Breast epithelium (tissue), 4 donors: ENCODE results near the gene PLCB4. TPM values are rescaled to one million over a fixed set of nuclear protein-coding genes. Genes with fewer than 3 reads are reported as not detected.

Experiments used
- DNase-seq, 2 donors: peaks; one replicate each; pipeline ENCODE4 v3.0.0-alpha.2; 2019; ENCODE audit warnings: low spot score in 2 of 2
- H3K27ac ChIP-seq, 2 donors: fragments of 200-600 bp; sonication (generic) in 1 of 2; one replicate each; pipeline ENCODE4 v1.5.1; 2016 to 2019; ENCODE audit warnings: mild to moderate bottlenecking in 1 of 2
- H3K27me3 ChIP-seq, 2 donors: fragments of 200-600 bp; sonication (generic) in 1 of 2; one replicate each; pipeline versions ENCODE4 v1.5.1 to v1.6.0; 2017 to 2019; ENCODE audit warnings: control low read depth in 1 of 2, mild to moderate bottlenecking in 1 of 2
- H3K36me3 ChIP-seq: fragments of 200-600 bp; one replicate; pipeline ENCODE4 v1.5.1; 2019
- H3K4me1 ChIP-seq, 2 donors: fragments of 200-600 bp; sonication (generic); one replicate each; pipeline ENCODE4 v1.5.1; 2016 to 2019; ENCODE audit warnings: control low read depth in 1 of 2
- H3K4me3 ChIP-seq, 3 donors: fragments of 200-600 bp; sonication (generic); 1 replicate in 2 of 3; 2 replicates in 1 of 3; pipeline ENCODE4 v1.5.1; 2016 to 2019; ENCODE audit warnings: mild to moderate bottlenecking in 3 of 3, moderate library complexity in 2 of 3
- H3K9me3 ChIP-seq, 2 donors: fragments of 200-600 bp; sonication (generic) in 1 of 2; one replicate each; pipeline ENCODE4 v1.5.1; 2016 to 2019; ENCODE audit warnings: control low read depth in 1 of 2
- CTCF ChIP-seq, 3 donors: fragments of 450-650 bp; IDR thresholded peaks; one replicate each; pipeline ENCODE4 v1.5.1; 2016 to 2017; ENCODE audit warnings: antibody characterized with exemption in 3 of 3, mild to moderate bottlenecking in 3 of 3, moderate library complexity in 3 of 3
- POLR2A ChIP-seq: fragments of 450-650 bp; IDR thresholded peaks from one replicate; pipeline ENCODE4 v1.6.1; 2016; ENCODE audit warnings: antibody characterized with exemption, mild to moderate bottlenecking, moderate library complexity
- POLR2AphosphoS5 ChIP-seq, 3 donors: sonication (generic); formaldehyde crosslinking; IDR thresholded peaks; one replicate each; pipeline ENCODE4 v1.6.1; 2017; ENCODE audit warnings: antibody characterized with exemption in 3 of 3
- intact Hi-C: fragments of 100-400 bp; cut with DNase I; formaldehyde crosslinking; loops from one replicate; pipeline ENCODE4 v1.15.1; 2023; ENCODE audit warnings: low total_unique reads
- total RNA-seq, 3 donors: library from RNA; depleted of rRNA; stranded (reverse); fragments of >200 nt; gene quantifications; one replicate each; pipeline ENCODE4 v1.1.0, GENCODE V29; 2016

The PLCB4 gene
- total RNA-seq, 3 donors from 2014 or later: 9.4 to 17.7 (median 13.0) TPM

- H3K4me1 ChIP-seq: no peaks in the 10 kb centered on the region
- TF ChIP-seq POLR2A: no peak
- TF ChIP-seq POLR2AphosphoS5 (IDR thresholded peaks at IDR 0.05): no peak
- no peak for TF ChIP-seq CTCF (IDR thresholded peaks at IDR 0.05)
- intact Hi-C loops: no loop called here
- H3K36me3 ChIP-seq: no peaks in the 10 kb centered on the region
- H3K4me3 ChIP-seq: no peak overlapping the region
- H3K9me3 ChIP-seq: no peaks in the 10 kb centered on the region
- no peaks in the 10 kb centered on the region for H3K27me3 ChIP-seq
- H3K27ac ChIP-seq: no peak overlapping the region
- no peak for DNase-seq
Observed at GRCh38 chr20:9454791-9455190, 385.9 kb downstream of the PLCB4 start.

- Histone ChIP-seq H3K4me3 (no peak overlapping the region), H3K27me3 (no peaks in the 10 kb centered on the region), H3K9me3 (no peaks in the 10 kb centered on the region), H3K27ac (no peak overlapping the region), H3K36me3 (no peaks in the 10 kb centered on the region), H3K4me1 (no peaks in the 10 kb centered on the region)
- intact Hi-C loops: no loop called here
- TF ChIP-seq CTCF (IDR thresholded peaks at IDR 0.05) (no peak), POLR2A (no peak), POLR2AphosphoS5 (IDR thresholded peaks at IDR 0.05) (no peak)
- DNase-seq: no peak
Observed at GRCh38 chr20:9457136-9457535, 388.2 kb downstream of the PLCB4 start.

- Histone ChIP-seq H3K4me3 (no peak overlapping the region), H3K27ac (no peak overlapping the region), H3K36me3 (no peaks in the 10 kb centered on the region), H3K9me3 (no peaks in the 10 kb centered on the region), H3K4me1 (no peaks in the 10 kb centered on the region), H3K27me3 (no peaks in the 10 kb centered on the region)
- no peak for TF ChIP-seq POLR2A
- TF ChIP-seq POLR2AphosphoS5 (IDR thresholded peaks at IDR 0.05): no peak
- no peak for TF ChIP-seq CTCF (IDR thresholded peaks at IDR 0.05)
- intact Hi-C loops: no loop called here
- DNase-seq: no peak
Observed at GRCh38 chr20:9458138-9458796, 389.4 kb downstream of the PLCB4 start.

GRCh38 chr20:9460518-9460917 lies 391.6 kb downstream of the PLCB4 start:
- intact Hi-C loops: no loop called here
- no peak overlapping the region for H3K27ac ChIP-seq
- DNase-seq: no peak
- H3K27me3 ChIP-seq: no peaks in the 10 kb centered on the region
- no peak overlapping the region for H3K4me3 ChIP-seq
- no peaks in the 10 kb centered on the region for H3K4me1 ChIP-seq
- H3K9me3 ChIP-seq: no peaks in the 10 kb centered on the region
- TF ChIP-seq POLR2AphosphoS5 (IDR thresholded peaks at IDR 0.05): no peak
- no peak for TF ChIP-seq CTCF (IDR thresholded peaks at IDR 0.05)
- TF ChIP-seq POLR2A: no peak
- no peaks in the 10 kb centered on the region for H3K36me3 ChIP-seq

GRCh38 chr20:9467995-9468394 lies 399.1 kb downstream of the PLCB4 start:
- Histone ChIP-seq H3K27me3 (no peaks in the 10 kb centered on the region), H3K4me1 (no peaks in the 10 kb centered on the region), H3K27ac (no peak overlapping the region), H3K9me3 (no peaks in the 10 kb centered on the region), H3K36me3 (no peaks in the 10 kb centered on the region), H3K4me3 (no peak overlapping the region)
- TF ChIP-seq POLR2AphosphoS5 (IDR thresholded peaks at IDR 0.05): no peak
- no peak for TF ChIP-seq POLR2A
- no peak for TF ChIP-seq CTCF (IDR thresholded peaks at IDR 0.05)
- intact Hi-C loops: no loop called here
- DNase-seq: no peak
